ENCODE results near the gene DPH2.

DPH2 gene

GRCh38 chr1:43969416-43969745 lies 429 bp upstream of the DPH2 start:
- DNase-seq (ENCODE audit: low spot score), result no peak

GRCh38 chr1:43970502-43970901 lies 692 bp downstream of the DPH2 start:
- no peak for DNase-seq (ENCODE audit: low spot score)

- no peak for DNase-seq (ENCODE audit: low spot score)
These were observed 1.1 kb downstream of the DPH2 start for GRCh38 chr1:43970911-43971310.

GRCh38 chr1:43971336-43971980 lies 1.6 kb downstream of the DPH2 start:
- DNase-seq (ENCODE audit: low spot score), result no peak

- DNase-seq (ENCODE audit: low spot score), result no peak
These were observed 4.2 kb downstream of the DPH2 start for GRCh38 chr1:43973981-43974442.

- peak; percentile 89 for DNase-seq (ENCODE audit: low spot score)
These were observed 4.8 kb downstream of the DPH2 start, which contains the start of gene ATP6V0B for GRCh38 chr1:43974443-43975248. Gene ATP6V0B, plus strand, starts transcription at chr1:43974960. Its CDS starts 81 bp downstream, at chr1:43975041.

- peak; percentile 41 for DNase-seq (ENCODE audit: low spot score)
These were observed 5.6 kb downstream of the DPH2 start for GRCh38 chr1:43975249-43975961.

- no peak for DNase-seq (ENCODE audit: low spot score)
These were observed 6.2 kb downstream of the DPH2 start for GRCh38 chr1:43976045-43976444.

GRCh38 chr1:43976890-43977289 lies 7.1 kb downstream of the DPH2 start:
- DNase-seq (ENCODE audit: low spot score), result no peak

GRCh38 chr1:43977376-43978263 lies 7.8 kb downstream of the DPH2 start:
- no peak for DNase-seq (ENCODE audit: low spot score)

- DNase-seq (ENCODE audit: low spot score), result no peak
These were observed 8.4 kb downstream of the DPH2 start for GRCh38 chr1:43978264-43978550.

GRCh38 chr1:43978551-43979260 lies 8.9 kb downstream of the DPH2 start, which contains the start of gene B4GALT2:
Gene B4GALT2, plus strand, starts transcription at chr1:43979210. Its CDS starts 1,951 bp downstream, at chr1:43981161.
- no peak for DNase-seq (ENCODE audit: low spot score)

GRCh38 chr1:43979261-43979527 lies 9.4 kb downstream of the DPH2 start:
- no peak for DNase-seq (ENCODE audit: low spot score)

- DNase-seq (ENCODE audit: low spot score), result no peak
These were observed 9.9 kb downstream of the DPH2 start for GRCh38 chr1:43979528-43980254.

- DNase-seq (ENCODE audit: low spot score), result no peak
These were observed 10.7 kb downstream of the DPH2 start for GRCh38 chr1:43980255-43981134.

GRCh38 chr1:43981135-43981491 lies 11.3 kb downstream of the DPH2 start:
- no peak for DNase-seq (ENCODE audit: low spot score)

GRCh38 chr1:43981636-43982035 lies 11.8 kb downstream of the DPH2 start:
- no peak for DNase-seq (ENCODE audit: low spot score)

GRCh38 chr1:43982241-43982640 lies 12.4 kb downstream of the DPH2 start:
- no peak for DNase-seq (ENCODE audit: low spot score)

GRCh38 chr1:43982808-43983207 lies 13.0 kb downstream of the DPH2 start:
- DNase-seq (ENCODE audit: low spot score), result no peak
